Glutamatergic neuron (in vitro differentiated cells): ENCODE results near the gene CAMK2B. TPM values are rescaled to one million over a fixed set of nuclear protein-coding genes. Genes with fewer than 3 reads are reported as not detected.

ENCODE experiments used
- DNase-seq: peaks from one replicate; pipeline ENCODE4 v3.0.0; 2022
- H3K27ac Mint-ChIP-seq: one replicate; pipeline ENCODE4 v1.8.0; 2020; ENCODE audit warnings: mild to moderate bottlenecking, mixed read lengths, inconsistent platforms; ENCODE audit not compliant: unreplicated experiment
- H3K27me3 Mint-ChIP-seq: one replicate; pipeline ENCODE4 v1.8.0; 2020; ENCODE audit warnings: mild to moderate bottlenecking, moderate library complexity, mixed read lengths, inconsistent platforms; ENCODE audit not compliant: unreplicated experiment
- H3K36me3 Mint-ChIP-seq: one replicate; pipeline ENCODE4 v1.8.0; 2020; ENCODE audit warnings: mild to moderate bottlenecking, mixed read lengths, inconsistent platforms; ENCODE audit not compliant: unreplicated experiment
- H3K4me1 Mint-ChIP-seq: one replicate; pipeline ENCODE4 v1.8.0; 2020; ENCODE audit warnings: mild to moderate bottlenecking, low read depth, mixed read lengths, inconsistent platforms; ENCODE audit not compliant: unreplicated experiment
- H3K4me3 Mint-ChIP-seq: one replicate; pipeline ENCODE4 v1.8.0; 2020; ENCODE audit warnings: mild to moderate bottlenecking, mixed read lengths, inconsistent platforms; ENCODE audit not compliant: unreplicated experiment
- H3K9me3 Mint-ChIP-seq: one replicate; pipeline ENCODE4 v1.8.0; 2020; ENCODE audit warnings: mild to moderate bottlenecking, moderate library complexity, mixed read lengths, inconsistent platforms; ENCODE audit not compliant: unreplicated experiment
- total RNA-seq: library from RNA; stranded (reverse); fragmentation: NEBNext Ultra II Directional; extraction: Animal tissue kit (Norgen Biotek cat#: 25700); gene quantifications from one replicate; pipeline ENCODE4 v1.2.1, GENCODE V29; 2021; ENCODE audit not compliant: unreplicated experiment
- TF ChIP-seq, protein P1 (sequence below): fragments of 200-600 bp; sonication (generic); IDR thresholded peaks from one replicate; pipeline ENCODE4 v1.5.0; 2021; ENCODE audit not compliant: partially characterized antibody, unreplicated experiment

Gene CAMK2B
- total RNA-seq, 1 donor from 2014 or later = 55.1 TPM

GRCh38 chr7:44323381-44324203 is 1.8 kb downstream of the CAMK2B start:
- Mint-ChIP-seq H3K4me3 (peak overlapping the region; percentile 90), H3K27ac (peak overlapping the region; percentile 15), H3K4me1 (peaks cover 32% of the 10 kb centered on the region), H3K36me3 (no peaks in the 10 kb centered on the region), H3K9me3 (peaks cover 10% of the 10 kb centered on the region), H3K27me3 (peaks cover 13% of the 10 kb centered on the region)
- TF ChIP-seq, protein P1, sequence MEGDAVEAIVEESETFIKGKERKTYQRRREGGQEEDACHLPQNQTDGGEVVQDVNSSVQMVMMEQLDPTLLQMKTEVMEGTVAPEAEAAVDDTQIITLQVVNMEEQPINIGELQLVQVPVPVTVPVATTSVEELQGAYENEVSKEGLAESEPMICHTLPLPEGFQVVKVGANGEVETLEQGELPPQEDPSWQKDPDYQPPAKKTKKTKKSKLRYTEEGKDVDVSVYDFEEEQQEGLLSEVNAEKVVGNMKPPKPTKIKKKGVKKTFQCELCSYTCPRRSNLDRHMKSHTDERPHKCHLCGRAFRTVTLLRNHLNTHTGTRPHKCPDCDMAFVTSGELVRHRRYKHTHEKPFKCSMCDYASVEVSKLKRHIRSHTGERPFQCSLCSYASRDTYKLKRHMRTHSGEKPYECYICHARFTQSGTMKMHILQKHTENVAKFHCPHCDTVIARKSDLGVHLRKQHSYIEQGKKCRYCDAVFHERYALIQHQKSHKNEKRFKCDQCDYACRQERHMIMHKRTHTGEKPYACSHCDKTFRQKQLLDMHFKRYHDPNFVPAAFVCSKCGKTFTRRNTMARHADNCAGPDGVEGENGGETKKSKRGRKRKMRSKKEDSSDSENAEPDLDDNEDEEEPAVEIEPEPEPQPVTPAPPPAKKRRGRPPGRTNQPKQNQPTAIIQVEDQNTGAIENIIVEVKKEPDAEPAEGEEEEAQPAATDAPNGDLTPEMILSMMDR = no peak
- no peak for DNase-seq

DNA sequence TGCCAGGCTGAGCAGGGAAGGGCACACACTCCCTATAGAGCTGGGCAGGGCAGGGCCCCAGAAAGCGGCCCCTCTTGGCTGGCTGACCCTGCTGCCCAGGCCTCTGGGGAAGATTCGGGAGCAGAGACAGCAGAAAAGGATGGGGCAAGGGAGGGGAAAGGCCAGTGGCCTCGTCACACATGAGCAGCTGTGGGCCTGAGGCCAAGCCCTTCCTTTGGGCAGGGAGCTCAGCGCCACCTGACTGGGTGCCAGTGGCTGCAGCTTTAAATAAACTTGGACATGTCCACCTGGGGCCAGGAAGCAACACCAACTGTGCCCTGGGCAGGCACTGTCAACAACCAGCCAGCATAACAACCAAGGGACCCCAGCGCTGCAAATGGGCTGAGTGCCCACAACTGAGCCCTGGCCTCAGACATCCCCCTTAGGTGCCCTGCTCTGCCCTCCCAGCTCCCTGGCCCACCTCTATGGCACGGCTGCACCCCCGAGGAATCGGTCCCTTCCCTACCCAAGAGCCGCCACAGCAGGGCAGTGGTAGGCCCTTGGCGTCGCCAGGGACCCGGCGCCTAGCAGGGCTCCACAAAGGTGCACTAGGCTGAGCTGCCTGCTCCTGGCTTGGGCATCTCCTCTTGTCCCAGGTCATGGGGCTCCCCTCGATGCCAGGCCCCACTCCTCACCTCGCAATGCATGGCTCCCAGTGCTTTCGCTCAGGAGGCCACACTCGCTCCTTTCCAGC is 2.6 kb downstream of the CAMK2B start:
- Mint-ChIP-seq H3K27ac (no peak overlapping the region), H3K9me3 (peaks cover 10% of the 10 kb centered on the region), H3K36me3 (no peaks in the 10 kb centered on the region), H3K27me3 (peaks cover 10% of the 10 kb centered on the region), H3K4me3 (peak overlapping the region; percentile 90), H3K4me1 (peaks cover 32% of the 10 kb centered on the region)
- DNase-seq = no peak
- TF ChIP-seq, protein P1 = no peak

GRCh38 chr7:44321796-44322195 is 3.6 kb downstream of the CAMK2B start:
- Mint-ChIP-seq H3K36me3 (no peaks in the 10 kb centered on the region), H3K4me1 (peaks cover 32% of the 10 kb centered on the region), H3K4me3 (peak overlapping the region; percentile 59), H3K9me3 (peaks cover 8% of the 10 kb centered on the region), H3K27ac (no peak overlapping the region), H3K27me3 (peaks cover 10% of the 10 kb centered on the region)
- DNase-seq = no peak
- TF ChIP-seq, protein P1 = no peak

- peaks cover 9% of the 10 kb centered on the region for H3K27me3 Mint-ChIP-seq
Observed at GRCh38 chr7:44320794-44321371, 4.5 kb downstream of the CAMK2B start.

More at GRCh38 chr7:44320794-44321371, 4.5 kb downstream of the CAMK2B start:
- Mint-ChIP-seq H3K36me3 (no peaks in the 10 kb centered on the region), H3K9me3 (peaks cover 5% of the 10 kb centered on the region), H3K4me1 (peaks cover 30% of the 10 kb centered on the region), H3K27ac (no peak overlapping the region), H3K4me3 (peak overlapping the region; percentile 59)
- DNase-seq = no peak
- TF ChIP-seq, protein P1 = no peak
